Measurements from ENCODE around the gene TNIK. TPM values are rescaled to one million over a fixed set of nuclear protein-coding genes. Genes with fewer than 3 reads are reported as not detected.

TNIK gene
- total and polyA plus RNA-seq, 2 donors, result 6.5 to 9.0 TPM

DNA sequence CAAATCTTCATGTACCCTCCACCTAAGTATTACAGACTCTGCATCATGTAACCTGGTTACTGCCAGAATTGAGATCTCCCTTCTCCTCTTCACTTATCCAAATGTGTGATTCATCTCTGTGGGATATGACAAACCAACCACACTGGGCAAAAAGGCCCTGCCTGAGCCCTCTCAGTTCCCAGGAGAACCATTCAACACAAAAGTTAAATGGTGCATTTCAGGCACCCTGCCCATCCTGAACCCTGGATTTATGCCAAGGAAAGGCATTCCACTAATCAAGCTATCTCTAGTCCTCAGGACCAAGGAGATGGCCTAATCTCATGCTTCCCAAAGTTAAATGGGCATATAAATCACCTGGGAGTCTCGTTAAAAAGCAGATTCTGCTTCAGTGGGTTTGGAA, 108.5 kb downstream of the TNIK start:
- no peaks in the 10 kb centered on the region for H3K9me3 ChIP-seq (ENCODE audit: control insufficient read depth in 2 of 2, insufficient read depth in 1 of 2, low read length in 1 of 2)
- no peaks in the 10 kb centered on the region for H3K27me3 ChIP-seq (ENCODE audit: control insufficient read depth in 2 of 2, insufficient read depth in 1 of 2, low read length in 1 of 2)
- H3K27ac ChIP-seq (ENCODE audit: low read depth in 1 of 2, low read length in 1 of 2), result no peak overlapping the region
- no peak for DNase-seq (ENCODE audit: low read depth in 6 of 9, low spot score in 9 of 9)
- H3K4me3 ChIP-seq (ENCODE audit: low read length in 2 of 2), result no peak overlapping the region
- H3K4me1 ChIP-seq (ENCODE audit: control insufficient read depth in 2 of 2, insufficient read depth in 2 of 2, low read length in 2 of 2), result no peaks in the 10 kb centered on the region
- WGBS, result 97% methylated on average over 1 of the region's 1 CpG
- H3K36me3 ChIP-seq (ENCODE audit: control insufficient read depth in 2 of 2, insufficient read depth in 2 of 2, low read length in 1 of 2), result no peaks in the 10 kb centered on the region

GRCh38 chr3:171350364-171350763, 109.8 kb downstream of the TNIK start:
- Histone ChIP-seq H3K4me1 (ENCODE audit: control insufficient read depth in 2 of 2, insufficient read depth in 2 of 2, low read length in 2 of 2) (no peaks in the 10 kb centered on the region), H3K27me3 (ENCODE audit: control insufficient read depth in 2 of 2, insufficient read depth in 1 of 2, low read length in 1 of 2) (no peaks in the 10 kb centered on the region), H3K36me3 (ENCODE audit: control insufficient read depth in 2 of 2, insufficient read depth in 2 of 2, low read length in 1 of 2) (no peaks in the 10 kb centered on the region), H3K27ac (ENCODE audit: low read depth in 1 of 2, low read length in 1 of 2) (no peak overlapping the region), H3K4me3 (ENCODE audit: low read length in 2 of 2) (no peak overlapping the region), H3K9me3 (ENCODE audit: control insufficient read depth in 2 of 2, insufficient read depth in 1 of 2, low read length in 1 of 2) (no peaks in the 10 kb centered on the region)
- DNase-seq (ENCODE audit: low read depth in 6 of 9, low spot score in 9 of 9), result no peak

DNA sequence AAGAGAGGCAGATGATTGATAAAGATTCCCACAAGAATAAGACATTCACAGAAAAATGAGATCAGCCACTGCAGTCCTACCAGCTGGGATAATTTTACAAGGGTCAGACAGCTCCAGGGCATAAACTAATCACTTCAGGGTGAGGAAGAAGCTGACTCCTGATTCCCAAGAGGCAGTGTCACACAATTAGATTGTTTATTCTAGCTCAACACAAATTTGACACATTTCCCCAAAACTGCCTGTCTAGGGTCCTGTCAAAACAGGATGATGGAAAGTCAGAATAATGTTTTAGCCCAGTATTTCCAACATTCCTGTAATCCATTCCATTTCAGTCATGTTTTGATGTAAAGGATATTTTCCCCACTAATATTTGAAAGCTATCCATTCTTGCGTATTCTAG, 110.8 kb downstream of the TNIK start:
- no peaks in the 10 kb centered on the region for H3K36me3 ChIP-seq (ENCODE audit: control insufficient read depth in 2 of 2, insufficient read depth in 2 of 2, low read length in 1 of 2)
- no peak overlapping the region for H3K4me3 ChIP-seq (ENCODE audit: low read length in 2 of 2)
- H3K27me3 ChIP-seq (ENCODE audit: control insufficient read depth in 2 of 2, insufficient read depth in 1 of 2, low read length in 1 of 2), result no peaks in the 10 kb centered on the region
- H3K9me3 ChIP-seq (ENCODE audit: control insufficient read depth in 2 of 2, insufficient read depth in 1 of 2, low read length in 1 of 2), result no peaks in the 10 kb centered on the region
- no peak overlapping the region for H3K27ac ChIP-seq (ENCODE audit: low read depth in 1 of 2, low read length in 1 of 2)
- no peak for DNase-seq (ENCODE audit: low read depth in 6 of 9, low spot score in 9 of 9)
- WGBS, result 99% methylated on average over 1 of the region's 1 CpG
- H3K4me1 ChIP-seq (ENCODE audit: control insufficient read depth in 2 of 2, insufficient read depth in 2 of 2, low read length in 2 of 2), result no peaks in the 10 kb centered on the region

DNA sequence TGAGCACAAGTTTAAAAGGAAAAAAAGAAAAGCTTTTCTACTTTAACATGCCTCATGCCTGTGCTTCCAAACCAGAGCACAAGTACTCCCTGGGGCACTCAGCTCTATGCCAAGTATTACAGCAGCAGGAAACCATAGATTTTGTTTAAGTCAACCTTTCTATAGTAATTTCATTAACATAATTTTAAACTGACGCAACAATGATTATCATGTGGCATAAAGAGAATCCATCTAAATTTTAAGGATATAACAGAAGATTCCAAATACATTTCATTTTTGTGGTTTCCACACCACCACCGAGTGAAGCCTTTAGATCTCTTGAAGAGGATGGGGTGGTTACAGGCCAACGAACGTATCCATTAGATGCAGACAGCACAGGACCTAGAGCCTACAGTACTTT, 112.1 kb downstream of the TNIK start:
- Histone ChIP-seq H3K27ac (ENCODE audit: low read depth in 1 of 2, low read length in 1 of 2) (no peak overlapping the region), H3K27me3 (ENCODE audit: control insufficient read depth in 2 of 2, insufficient read depth in 1 of 2, low read length in 1 of 2) (no peaks in the 10 kb centered on the region), H3K36me3 (ENCODE audit: control insufficient read depth in 2 of 2, insufficient read depth in 2 of 2, low read length in 1 of 2) (no peaks in the 10 kb centered on the region), H3K4me3 (ENCODE audit: low read length in 2 of 2) (no peak overlapping the region), H3K4me1 (ENCODE audit: control insufficient read depth in 2 of 2, insufficient read depth in 2 of 2, low read length in 2 of 2) (no peaks in the 10 kb centered on the region), H3K9me3 (ENCODE audit: control insufficient read depth in 2 of 2, insufficient read depth in 1 of 2, low read length in 1 of 2) (no peaks in the 10 kb centered on the region)
- 73% methylated on average over 4 of the region's 4 CpGs for WGBS
- DNase-seq (ENCODE audit: low read depth in 6 of 9, low spot score in 9 of 9), result no peak

DNA sequence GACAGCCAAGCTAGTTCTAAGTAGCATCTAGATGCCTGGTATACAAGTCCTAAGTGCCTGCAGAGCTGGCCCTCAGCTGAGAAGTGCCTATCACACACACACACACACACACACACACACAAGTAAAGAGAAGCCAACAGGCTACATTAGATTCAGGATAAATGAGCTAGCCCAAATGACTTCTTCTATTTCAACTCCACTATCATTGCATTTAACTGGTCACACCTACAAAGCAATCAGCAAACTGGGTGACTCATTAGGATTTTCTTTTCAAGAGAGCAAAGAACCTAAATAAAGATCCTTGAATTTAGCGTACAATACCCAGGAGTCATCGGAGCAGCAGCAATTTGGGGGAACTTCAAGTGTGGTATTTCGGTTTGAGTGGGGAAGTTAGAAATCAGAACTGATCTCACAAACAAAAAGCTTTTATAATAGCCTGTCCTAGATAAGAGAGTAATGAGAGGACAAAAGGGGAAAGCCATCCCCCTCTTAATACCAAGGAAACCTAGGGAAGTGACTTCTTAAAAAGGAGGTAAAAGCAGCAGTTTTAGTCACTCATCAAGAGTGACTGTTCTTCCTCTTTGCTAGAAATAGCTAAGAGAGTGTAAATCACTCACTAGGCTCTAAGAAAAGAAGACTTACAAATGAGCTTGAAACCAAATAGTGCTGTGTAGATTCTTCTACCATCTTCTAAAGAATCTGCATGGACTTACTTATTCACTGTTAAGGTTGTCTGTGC, 112.7 kb downstream of the TNIK start:
- DNase-seq (ENCODE audit: low read depth in 6 of 9, low spot score in 9 of 9), result peak in 1 of 9 donors; percentile 13
- Histone ChIP-seq H3K27ac (ENCODE audit: low read depth in 1 of 2, low read length in 1 of 2) (no peak overlapping the region), H3K4me1 (ENCODE audit: control insufficient read depth in 2 of 2, insufficient read depth in 2 of 2, low read length in 2 of 2) (no peaks in the 10 kb centered on the region), H3K27me3 (ENCODE audit: control insufficient read depth in 2 of 2, insufficient read depth in 1 of 2, low read length in 1 of 2) (no peaks in the 10 kb centered on the region), H3K9me3 (ENCODE audit: control insufficient read depth in 2 of 2, insufficient read depth in 1 of 2, low read length in 1 of 2) (no peaks in the 10 kb centered on the region), H3K4me3 (ENCODE audit: low read length in 2 of 2) (no peak overlapping the region), H3K36me3 (ENCODE audit: control insufficient read depth in 2 of 2, insufficient read depth in 2 of 2, low read length in 1 of 2) (no peaks in the 10 kb centered on the region)
- WGBS, result 46% methylated on average over 3 of the region's 3 CpGs

DNA sequence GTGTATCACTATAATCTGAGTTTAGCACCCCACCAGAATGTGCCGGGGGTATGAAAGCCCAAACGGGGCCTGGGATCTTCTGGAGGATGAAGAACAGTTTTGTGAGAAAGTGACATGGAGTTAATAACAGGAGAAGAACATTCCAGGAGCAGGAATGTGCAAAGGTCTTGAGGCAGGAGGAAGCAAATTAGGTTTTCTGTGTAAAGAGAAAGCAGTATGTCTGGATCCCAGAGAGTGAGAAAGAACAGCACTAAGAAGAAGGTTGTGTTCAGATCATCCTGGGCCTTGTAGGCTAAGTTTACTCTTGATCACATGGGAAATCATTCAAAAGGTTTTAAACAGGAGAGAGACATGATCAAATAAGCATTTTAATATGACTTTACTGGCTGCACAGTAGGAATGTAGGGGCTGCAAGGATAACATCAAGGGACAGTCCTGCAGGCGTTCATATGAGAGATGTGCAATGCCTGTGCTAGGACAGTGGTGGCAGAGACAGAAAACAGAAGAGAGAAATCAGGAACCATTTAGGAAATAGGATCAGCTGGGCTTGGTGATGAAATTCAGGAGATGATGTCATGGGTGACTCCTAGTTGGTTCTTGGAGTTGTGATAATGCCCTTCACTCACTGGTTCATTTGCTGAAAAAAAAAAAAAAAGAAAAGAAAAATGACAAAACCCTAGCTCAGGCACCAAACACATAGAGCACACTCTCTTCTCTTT, 113.5 kb downstream of the TNIK start:
- no peaks in the 10 kb centered on the region for H3K4me1 ChIP-seq (ENCODE audit: control insufficient read depth in 2 of 2, insufficient read depth in 2 of 2, low read length in 2 of 2)
- H3K27ac ChIP-seq (ENCODE audit: low read depth in 1 of 2, low read length in 1 of 2), result no peak overlapping the region
- no peaks in the 10 kb centered on the region for H3K9me3 ChIP-seq (ENCODE audit: control insufficient read depth in 2 of 2, insufficient read depth in 1 of 2, low read length in 1 of 2)
- WGBS, result 96% methylated on average over 3 of the region's 3 CpGs
- DNase-seq (ENCODE audit: low read depth in 6 of 9, low spot score in 9 of 9), result no peak
- H3K4me3 ChIP-seq (ENCODE audit: low read length in 2 of 2), result no peak overlapping the region
- no peaks in the 10 kb centered on the region for H3K27me3 ChIP-seq (ENCODE audit: control insufficient read depth in 2 of 2, insufficient read depth in 1 of 2, low read length in 1 of 2)
- no peaks in the 10 kb centered on the region for H3K36me3 ChIP-seq (ENCODE audit: control insufficient read depth in 2 of 2, insufficient read depth in 2 of 2, low read length in 1 of 2)

GRCh38 chr3:171346019-171346418, 114.2 kb downstream of the TNIK start:
- Histone ChIP-seq H3K9me3 (ENCODE audit: control insufficient read depth in 2 of 2, insufficient read depth in 1 of 2, low read length in 1 of 2) (no peaks in the 10 kb centered on the region), H3K4me3 (ENCODE audit: low read length in 2 of 2) (no peak overlapping the region), H3K27ac (ENCODE audit: low read depth in 1 of 2, low read length in 1 of 2) (no peak overlapping the region), H3K27me3 (ENCODE audit: control insufficient read depth in 2 of 2, insufficient read depth in 1 of 2, low read length in 1 of 2) (no peaks in the 10 kb centered on the region), H3K4me1 (ENCODE audit: control insufficient read depth in 2 of 2, insufficient read depth in 2 of 2, low read length in 2 of 2) (no peaks in the 10 kb centered on the region), H3K36me3 (ENCODE audit: control insufficient read depth in 2 of 2, insufficient read depth in 2 of 2, low read length in 1 of 2) (no peaks in the 10 kb centered on the region)
- 100% methylated on average over 1 of the region's 1 CpG for WGBS
- no peak for DNase-seq (ENCODE audit: low read depth in 6 of 9, low spot score in 9 of 9)

DNA sequence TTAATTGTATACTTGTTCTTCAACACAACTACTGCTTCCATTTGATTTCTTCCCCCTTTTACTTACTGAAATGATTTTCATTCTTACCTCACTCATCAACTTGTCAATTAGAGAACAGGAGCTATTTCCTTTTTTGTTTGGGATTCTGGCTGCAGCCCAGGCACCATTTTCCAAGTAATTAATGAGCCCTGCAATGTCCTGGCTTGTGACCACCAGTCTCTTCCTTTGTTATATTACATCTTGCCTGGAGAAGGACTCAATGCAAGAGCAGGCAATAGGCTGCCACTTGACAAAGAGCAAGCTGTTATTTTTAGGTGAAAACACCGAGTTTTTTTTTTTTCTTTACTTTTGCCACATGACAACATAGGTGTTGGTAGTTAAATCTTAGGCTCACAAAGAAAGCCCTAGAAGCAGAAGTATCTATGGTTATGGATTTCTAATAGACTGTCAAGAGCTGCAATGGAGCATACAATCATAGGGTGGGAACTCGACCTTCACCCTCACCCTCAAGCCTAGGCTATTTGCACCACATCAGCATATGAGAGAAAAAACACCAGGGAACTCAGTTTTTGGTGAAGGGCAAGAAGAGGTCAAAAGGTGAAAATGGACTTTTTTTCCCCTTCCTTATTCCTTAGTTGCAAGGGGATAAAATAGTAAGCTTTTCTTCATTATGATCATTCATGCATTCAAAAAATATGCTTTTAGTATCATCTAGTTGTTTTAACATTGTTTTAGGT, 114.9 kb downstream of the TNIK start:
- Histone ChIP-seq H3K4me3 (ENCODE audit: low read length in 2 of 2) (no peak overlapping the region), H3K4me1 (ENCODE audit: control insufficient read depth in 2 of 2, insufficient read depth in 2 of 2, low read length in 2 of 2) (no peaks in the 10 kb centered on the region), H3K27ac (ENCODE audit: low read depth in 1 of 2, low read length in 1 of 2) (no peak overlapping the region), H3K27me3 (ENCODE audit: control insufficient read depth in 2 of 2, insufficient read depth in 1 of 2, low read length in 1 of 2) (no peaks in the 10 kb centered on the region), H3K9me3 (ENCODE audit: control insufficient read depth in 2 of 2, insufficient read depth in 1 of 2, low read length in 1 of 2) (no peaks in the 10 kb centered on the region), H3K36me3 (ENCODE audit: control insufficient read depth in 2 of 2, insufficient read depth in 2 of 2, low read length in 1 of 2) (no peaks in the 10 kb centered on the region)
- DNase-seq (ENCODE audit: low read depth in 6 of 9, low spot score in 9 of 9), result no peak
- WGBS, result 93% methylated on average over 2 of the region's 2 CpGs

DNA sequence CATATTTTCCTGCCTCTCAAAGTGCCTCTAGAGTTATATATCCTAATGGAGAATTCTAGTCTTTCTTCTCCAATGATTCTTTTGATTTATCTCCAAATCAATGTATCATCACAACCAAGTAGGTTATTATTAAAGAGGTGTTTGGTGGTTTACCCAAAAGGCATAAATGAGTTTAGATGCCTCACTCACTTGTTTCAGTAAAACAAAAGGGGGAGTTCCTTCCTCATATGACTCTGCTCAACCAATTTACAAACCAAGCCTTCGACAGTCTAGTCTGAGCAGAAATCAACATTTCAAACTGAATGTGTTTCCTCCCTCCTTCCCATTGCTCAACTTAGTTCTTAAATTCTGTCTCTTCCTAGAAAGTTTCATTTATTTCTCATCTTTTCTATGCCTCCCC, 116.5 kb downstream of the TNIK start:
- Histone ChIP-seq H3K9me3 (ENCODE audit: control insufficient read depth in 2 of 2, insufficient read depth in 1 of 2, low read length in 1 of 2) (no peaks in the 10 kb centered on the region), H3K4me3 (ENCODE audit: low read length in 2 of 2) (no peak overlapping the region), H3K27ac (ENCODE audit: low read depth in 1 of 2, low read length in 1 of 2) (no peak overlapping the region), H3K27me3 (ENCODE audit: control insufficient read depth in 2 of 2, insufficient read depth in 1 of 2, low read length in 1 of 2) (no peaks in the 10 kb centered on the region), H3K4me1 (ENCODE audit: control insufficient read depth in 2 of 2, insufficient read depth in 2 of 2, low read length in 2 of 2) (no peaks in the 10 kb centered on the region), H3K36me3 (ENCODE audit: control insufficient read depth in 2 of 2, insufficient read depth in 2 of 2, low read length in 1 of 2) (no peaks in the 10 kb centered on the region)
- no peak for DNase-seq (ENCODE audit: low read depth in 6 of 9, low spot score in 9 of 9)
- WGBS, result 19% methylated on average over 1 of the region's 1 CpG
